Fibroblast of the aortic adventitia (primary cell): Measurements from ENCODE around the gene ELAVL1. TPM values are rescaled to one million over a fixed set of nuclear protein-coding genes. Genes with fewer than 3 reads are reported as not detected.

Experiments used
- DNase-seq: peaks from one replicate; pipeline ENCODE4 v3.0.0-alpha.2; 2010; ENCODE audit warnings: low read depth
- H3K4me3 ChIP-seq: 2 replicates; pipeline ENCODE4 v1.5.1; 2011; ENCODE audit warnings: low read depth, mild to moderate bottlenecking, control low read depth, low read length, moderate library complexity
- total RNA-seq: library from RNA; depleted of rRNA; stranded (reverse); fragments of >200 nt; gene quantifications from 2 replicates; pipeline ENCODE4 v1.2.3, GENCODE V29; 2012; ENCODE audit warnings: low replicate concordance
- TF ChIP-seq, protein P1 (sequence below): IDR thresholded peaks from 2 replicates; pipeline ENCODE4 v1.5.1; 2011; ENCODE audit warnings: mild to moderate bottlenecking, low read length, control low read depth, inconsistent platforms; ENCODE audit not compliant: insufficient read depth

The ELAVL1 gene
- total RNA-seq, 1 donor, result 34.1 TPM

DNA sequence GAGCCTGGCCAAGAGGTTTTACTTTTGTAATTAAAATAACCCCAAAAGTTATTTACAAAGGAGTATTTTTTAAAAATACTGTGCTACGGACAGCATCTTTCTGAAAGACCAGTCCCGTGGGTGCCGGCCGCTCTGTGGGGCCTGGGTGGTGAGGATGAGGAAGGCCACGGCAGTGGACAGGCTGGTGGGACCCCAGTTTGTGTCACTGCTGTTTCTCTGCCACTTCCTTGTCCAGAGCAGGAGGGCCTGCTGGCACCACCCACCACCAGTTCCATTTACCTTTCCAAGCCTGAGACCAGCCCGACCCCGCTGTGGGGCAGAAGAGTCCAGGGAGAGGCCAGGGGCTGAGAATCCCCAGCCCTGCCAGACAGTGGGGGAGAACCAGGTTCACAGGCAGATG is 23.8 kb downstream of the ELAVL1 start:
- no peak for DNase-seq
- TF ChIP-seq, protein P1, sequence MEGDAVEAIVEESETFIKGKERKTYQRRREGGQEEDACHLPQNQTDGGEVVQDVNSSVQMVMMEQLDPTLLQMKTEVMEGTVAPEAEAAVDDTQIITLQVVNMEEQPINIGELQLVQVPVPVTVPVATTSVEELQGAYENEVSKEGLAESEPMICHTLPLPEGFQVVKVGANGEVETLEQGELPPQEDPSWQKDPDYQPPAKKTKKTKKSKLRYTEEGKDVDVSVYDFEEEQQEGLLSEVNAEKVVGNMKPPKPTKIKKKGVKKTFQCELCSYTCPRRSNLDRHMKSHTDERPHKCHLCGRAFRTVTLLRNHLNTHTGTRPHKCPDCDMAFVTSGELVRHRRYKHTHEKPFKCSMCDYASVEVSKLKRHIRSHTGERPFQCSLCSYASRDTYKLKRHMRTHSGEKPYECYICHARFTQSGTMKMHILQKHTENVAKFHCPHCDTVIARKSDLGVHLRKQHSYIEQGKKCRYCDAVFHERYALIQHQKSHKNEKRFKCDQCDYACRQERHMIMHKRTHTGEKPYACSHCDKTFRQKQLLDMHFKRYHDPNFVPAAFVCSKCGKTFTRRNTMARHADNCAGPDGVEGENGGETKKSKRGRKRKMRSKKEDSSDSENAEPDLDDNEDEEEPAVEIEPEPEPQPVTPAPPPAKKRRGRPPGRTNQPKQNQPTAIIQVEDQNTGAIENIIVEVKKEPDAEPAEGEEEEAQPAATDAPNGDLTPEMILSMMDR, result no peak
- no peak overlapping the region for H3K4me3 ChIP-seq

DNA sequence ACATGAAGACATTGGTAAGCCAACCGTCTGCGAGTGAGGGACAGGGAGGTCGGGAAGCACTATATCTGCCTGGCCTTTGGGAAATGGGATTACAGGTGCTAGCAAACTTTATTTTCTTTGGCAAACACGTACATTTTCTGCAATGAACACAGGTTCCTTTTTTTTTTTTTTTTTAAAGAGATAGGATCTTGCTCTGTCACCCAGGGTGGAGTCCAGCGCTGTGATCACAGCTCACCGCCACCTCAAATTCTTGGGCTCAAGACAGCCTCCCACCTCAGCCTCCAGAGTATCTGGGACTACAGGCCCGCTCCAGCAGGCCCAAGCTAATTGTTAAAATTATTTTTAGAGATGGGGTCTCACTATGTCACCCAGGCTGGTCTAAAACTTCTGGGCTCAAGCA is 24.2 kb downstream of the ELAVL1 start:
- H3K4me3 ChIP-seq, result no peak overlapping the region
- DNase-seq, result no peak
- TF ChIP-seq, protein P1, result no peak

DNA sequence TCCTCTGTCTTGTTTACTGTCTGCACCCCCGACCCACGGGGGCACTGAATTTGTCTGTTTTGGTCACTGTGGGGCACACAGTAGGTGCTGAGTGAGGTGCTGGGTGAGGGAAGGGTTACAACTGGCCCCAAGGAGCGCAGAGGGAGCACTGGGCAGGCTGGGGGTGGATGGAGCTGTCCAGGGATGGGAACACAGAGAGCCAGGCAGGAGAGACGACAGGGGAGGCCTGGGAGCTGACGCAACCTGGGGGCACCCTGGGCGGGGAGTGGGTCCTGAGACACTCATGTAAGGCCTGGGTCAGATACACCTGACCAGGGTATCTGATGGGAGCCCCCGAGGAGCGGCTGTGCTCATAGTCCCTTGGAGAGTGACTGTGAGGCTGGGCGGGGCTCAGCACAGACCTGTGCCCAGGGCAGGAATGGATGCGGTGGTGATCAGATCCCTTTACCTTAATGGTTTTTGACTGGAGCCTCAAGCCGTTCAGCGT is 24.8 kb downstream of the ELAVL1 start:
- no peak for DNase-seq
- TF ChIP-seq, protein P1, result no peak
- H3K4me3 ChIP-seq, result no peak overlapping the region

DNA sequence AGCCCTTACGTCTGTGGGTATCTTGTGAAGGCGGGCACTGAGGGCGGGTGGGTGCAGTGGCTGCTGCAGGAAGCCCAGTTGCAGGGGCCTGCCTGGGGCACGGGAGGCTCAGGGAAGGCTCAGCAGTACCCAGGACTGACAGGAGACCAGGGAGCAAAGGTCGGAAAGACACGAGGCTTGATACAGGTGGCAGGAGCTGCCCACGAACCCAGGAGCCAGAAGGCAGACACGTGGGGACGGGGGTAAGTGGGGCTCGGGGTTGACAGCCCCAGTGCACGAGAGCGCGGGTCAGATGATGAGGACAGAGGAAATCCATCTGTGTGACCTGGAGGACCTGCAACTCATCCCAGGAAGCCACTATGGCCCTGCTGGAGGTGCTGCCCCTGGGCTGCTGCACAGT is 25.3 kb downstream of the ELAVL1 start:
- no peak for DNase-seq
- TF ChIP-seq, protein P1, result no peak
- no peak overlapping the region for H3K4me3 ChIP-seq

DNA sequence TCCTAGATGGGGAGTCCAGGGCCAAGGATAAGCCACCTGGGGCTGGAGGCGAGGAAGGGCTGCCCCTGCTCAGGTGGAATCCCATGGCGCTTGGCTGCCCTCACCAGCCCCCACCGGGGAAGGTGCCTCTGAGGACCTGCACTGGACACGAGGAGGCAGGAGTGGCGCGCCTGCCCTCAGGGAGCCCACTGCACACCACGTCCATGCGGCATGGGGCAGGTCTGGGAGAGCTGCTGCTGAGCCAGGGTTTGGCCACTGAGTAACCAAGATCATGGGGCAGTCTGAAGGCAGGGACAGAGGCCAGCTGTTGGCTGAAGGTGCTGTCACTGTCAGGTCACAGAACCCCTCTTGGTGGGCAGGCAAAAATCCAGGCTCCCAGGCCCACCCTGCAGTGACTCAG is 25.9 kb downstream of the ELAVL1 start:
- H3K4me3 ChIP-seq, result no peak overlapping the region
- TF ChIP-seq, protein P1, result no peak
- no peak for DNase-seq

DNA sequence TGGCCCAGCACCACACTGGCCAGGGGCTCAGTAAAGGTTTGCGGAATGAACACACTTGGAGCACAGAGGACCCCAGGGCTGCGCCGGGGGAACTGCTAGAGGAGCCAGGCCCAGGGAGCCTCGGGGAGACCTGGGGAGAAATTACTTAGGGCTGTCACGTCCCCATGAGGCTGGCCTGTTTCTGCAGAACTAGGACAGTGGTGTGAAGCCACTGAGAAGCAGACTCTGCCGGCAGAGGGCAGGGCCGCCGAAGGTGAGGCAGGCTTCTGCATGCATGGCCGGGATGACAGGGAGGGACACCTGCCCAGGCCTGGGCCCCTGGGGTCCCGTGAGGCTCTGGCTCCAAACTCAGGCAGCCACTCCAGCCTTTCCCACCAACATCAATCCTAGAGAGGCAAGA is 26.4 kb downstream of the ELAVL1 start:
- DNase-seq, result no peak
- H3K4me3 ChIP-seq, result no peak overlapping the region
- TF ChIP-seq, protein P1, result no peak

DNA sequence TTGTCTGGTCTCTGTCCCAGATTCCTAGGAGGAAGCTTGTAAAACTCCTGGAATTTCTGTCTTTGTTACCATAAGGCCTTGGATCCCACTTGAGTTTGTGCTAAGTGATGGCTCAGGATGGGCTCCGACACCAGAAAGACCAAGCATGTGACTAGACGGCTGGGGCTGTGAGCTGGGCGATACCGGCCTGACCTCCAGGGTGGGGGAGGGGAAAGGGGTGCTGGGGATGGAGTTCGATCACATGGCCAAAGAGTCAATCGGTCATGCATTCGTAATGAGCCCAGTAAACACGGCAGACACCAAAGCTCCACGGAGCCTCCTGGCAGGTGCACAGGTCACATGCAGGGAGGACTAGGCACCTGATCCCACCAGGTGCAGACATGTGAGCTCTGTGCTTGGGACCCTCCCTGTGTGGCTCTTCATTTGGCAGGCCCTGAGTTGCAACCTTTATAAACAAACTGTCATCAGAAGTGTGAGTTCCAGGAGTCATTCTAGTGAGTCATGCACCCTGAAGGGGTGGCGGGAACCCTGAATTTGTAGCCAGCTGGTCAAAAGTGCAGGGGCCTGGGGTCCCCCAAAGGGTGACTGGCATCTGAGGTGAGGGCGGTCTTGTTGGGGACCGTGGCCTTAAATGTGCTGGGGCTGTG is 27.1 kb downstream of the ELAVL1 start:
- TF ChIP-seq, protein P1, result no peak
- no peak for DNase-seq
- no peak overlapping the region for H3K4me3 ChIP-seq
